PC-3 (cell line): ENCODE data around the gene TIE1. TPM values are rescaled to one million over a fixed set of nuclear protein-coding genes. Genes with fewer than 3 reads are reported as not detected.
A peak's percentile ranks its signal among the peaks of the same experiment; 100 is the strongest.

Experiments
- ATAC-seq: fragments of 200-7000 bp; cut with Tn5 transposase; 2 replicates; pipeline ENCODE4 v1.9.1; 2020; ENCODE audit warnings: mild to moderate bottlenecking, moderate library complexity
- BruUV-seq: library from RNA; stranded (reverse); fragments of 400-500 nt; replicated peaks from 2 replicates; lab custom pipeline; 2021; lab: Mats Ljungman, UMichigan
- CTCF ChIA-PET: fragments of 300-600 bp; sonication (Branson Sonifier 250); formaldehyde crosslinking; loops from one replicate; lab custom pipeline; 2022; ENCODE audit warnings: antibody characterized with exemption; lab: Charles Lee
- POLR2A ChIA-PET: fragments of 300-600 bp; sonication (Branson Sonifier 250); formaldehyde crosslinking; loops from one replicate; lab custom pipeline; 2022; ENCODE audit warnings: antibody characterized with exemption; ENCODE audit not compliant: unreplicated experiment; lab: Charles Lee
- DNase-seq: peaks from one replicate; pipeline ENCODE4 v3.0.0-alpha.2; 2015
- H2AFZ ChIP-seq: fragments of 300-600 bp; sonication (generic); 2 replicates; pipeline ENCODE4 v1.6.0; 2016; ENCODE audit warnings: antibody characterized with exemption, low read length
- H3F3A ChIP-seq: fragments of 300-600 bp; sonication (generic); one replicate; pipeline ENCODE4 v1.6.0; 2017; ENCODE audit warnings: antibody characterized with exemption, low read length, control low read depth, mild to moderate bottlenecking; ENCODE audit not compliant: unreplicated experiment
- H3K27ac ChIP-seq: fragments of 300-600 bp; sonication (generic); 2 replicates; pipeline ENCODE4 v1.5.1; 2016; ENCODE audit warnings: mild to moderate bottlenecking, low read length
- H3K27me3 ChIP-seq: fragments of 300-600 bp; sonication (generic); 2 replicates; pipeline ENCODE4 v1.6.1; 2016; ENCODE audit warnings: low read length, mixed read lengths
- H3K36me3 ChIP-seq: fragments of 300-600 bp; sonication (generic); 2 replicates; pipeline ENCODE4 v1.6.1; 2016; ENCODE audit warnings: low read depth, mixed run types, low read length, mixed read lengths
- H3K4me1 ChIP-seq: fragments of 300-600 bp; sonication (generic); 2 replicates; pipeline ENCODE4 v1.5.1; 2016; ENCODE audit warnings: low read length; ENCODE audit not compliant: insufficient read depth
- H3K4me2 ChIP-seq: fragments of 300-600 bp; sonication (generic); 2 replicates; pipeline ENCODE4 v1.6.0; 2016; ENCODE audit warnings: low read length
- H3K4me3 ChIP-seq: fragments of 300-600 bp; sonication (generic); 2 replicates; pipeline ENCODE4 v1.5.1; 2016; ENCODE audit warnings: mild to moderate bottlenecking, low read length, mixed read lengths
- H3K79me2 ChIP-seq: fragments of 300-600 bp; sonication (generic); 2 replicates; pipeline ENCODE4 v1.6.1; 2017; ENCODE audit warnings: low read length, mixed read lengths
- H3K9ac ChIP-seq: fragments of 300-600 bp; sonication (generic); 2 replicates; pipeline ENCODE4 v1.6.0; 2016; ENCODE audit warnings: mild to moderate bottlenecking, low read length
- H3K9me2 ChIP-seq: fragments of 300-600 bp; sonication (generic); replicated peaks from 2 replicates; pipeline ENCODE4 v1.6.1; 2016; ENCODE audit warnings: mixed run types, low read length, mixed read lengths
- H3K9me3 ChIP-seq: fragments of 300-600 bp; sonication (generic); 2 replicates; pipeline ENCODE4 v1.6.1; 2016; ENCODE audit warnings: low read length, mixed read lengths
- H4K20me1 ChIP-seq: fragments of 300-600 bp; sonication (generic); 2 replicates; pipeline ENCODE4 v1.6.1; 2016; ENCODE audit warnings: low read length, mixed read lengths
- CTCF ChIP-seq: fragments of 300-600 bp; sonication (generic); conservative IDR thresholded peaks from 2 replicates; pipeline ENCODE4 v1.5.1; 2017; ENCODE audit warnings: antibody characterized with exemption, low read depth, mild to moderate bottlenecking, low read length
- EZH2 ChIP-seq: fragments of 300-600 bp; sonication (generic); IDR thresholded peaks from one replicate; pipeline ENCODE4 v1.6.1; 2017; ENCODE audit warnings: antibody characterized with exemption, mild to moderate bottlenecking, low read length; ENCODE audit not compliant: unreplicated experiment
- EZH2phosphoT487 ChIP-seq: fragments of 300-600 bp; sonication (generic); IDR thresholded peaks from 2 replicates; pipeline ENCODE4 v1.6.1; 2018; ENCODE audit warnings: mild to moderate bottlenecking, antibody characterized with exemption, low read length, borderline replicate concordance
- intact Hi-C: fragments of 100-400 bp; cut with micrococcal nuclease; formaldehyde crosslinking; loops from 2 replicates; pipeline ENCODE4 v1.9.0; 2023
- total RNA-seq: library from RNA; depleted of rRNA; stranded (reverse); fragments of >200 nt; gene quantifications from 2 replicates; pipeline ENCODE4 v1.2.3, GENCODE V29; 2014

Gene TIE1
- total RNA-seq, 1 experiment from 2014 or later = 1.5 TPM

DNA sequence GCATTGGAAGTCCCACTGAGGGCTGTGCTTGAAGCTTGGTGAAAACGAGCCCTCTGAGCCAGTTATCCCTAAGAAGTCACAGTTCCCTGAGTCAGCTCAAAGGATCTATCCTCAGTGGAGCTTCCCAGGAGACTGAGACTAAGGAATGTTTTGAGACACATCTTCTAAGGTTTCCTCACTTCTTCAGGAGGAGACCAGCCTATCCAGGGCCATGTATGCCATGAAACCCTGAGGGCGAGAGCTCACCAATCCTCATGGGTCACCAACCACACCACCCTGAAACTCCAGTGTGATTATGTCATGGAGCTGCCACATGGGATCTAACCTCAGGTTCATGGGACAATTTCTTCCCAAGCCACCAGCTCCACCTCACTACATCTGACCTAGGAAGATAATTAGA is 7.6 kb upstream of the TIE1 start:
- TF ChIP-seq EZH2phosphoT487 (no peak), EZH2 (no peak), CTCF (no peak)
- BruUV-seq = no TSS peak
- H3K9me2 ChIP-seq = no peaks in the 10 kb centered on the region
- H2AFZ ChIP-seq = no peak overlapping the region
- H3K4me2 ChIP-seq = no peak overlapping the region
- H3K4me3 ChIP-seq = no peak overlapping the region
- ChIA-PET CTCF (no interaction called here), POLR2A (no interaction called here)
- no peaks in the 10 kb centered on the region for H4K20me1 ChIP-seq
- peaks cover 19% of the 10 kb centered on the region for H3K4me1 ChIP-seq
- H3K79me2 ChIP-seq = no peaks in the 10 kb centered on the region
- no peak for DNase-seq
- no peak overlapping the region for H3K27ac ChIP-seq
- no peaks in the 10 kb centered on the region for H3K9me3 ChIP-seq
- no peak for ATAC-seq
- no peaks in the 10 kb centered on the region for H3F3A ChIP-seq
- intact Hi-C loops = no loop called here
- H3K27me3 ChIP-seq = no peaks in the 10 kb centered on the region
- no peak overlapping the region for H3K9ac ChIP-seq
- no peaks in the 10 kb centered on the region for H3K36me3 ChIP-seq

- H3K9me3 ChIP-seq = no peaks in the 10 kb centered on the region
- H3K79me2 ChIP-seq = no peaks in the 10 kb centered on the region
- ATAC-seq (peak; percentile 95), DNase-seq (peak; percentile 58)
- no peaks in the 10 kb centered on the region for H4K20me1 ChIP-seq
- H3K4me1 ChIP-seq = peaks cover 19% of the 10 kb centered on the region
- H3K27ac ChIP-seq = no peak overlapping the region
- BruUV-seq = no TSS peak
- intact Hi-C loops = no loop called here
- H3K9ac ChIP-seq = no peak overlapping the region
- H3K4me3 ChIP-seq = no peak overlapping the region
- H3K27me3 ChIP-seq = no peaks in the 10 kb centered on the region
- no peaks in the 10 kb centered on the region for H3K36me3 ChIP-seq
- ChIA-PET POLR2A (no interaction called here), CTCF (no interaction called here)
- H2AFZ ChIP-seq = no peak overlapping the region
- no peaks in the 10 kb centered on the region for H3K9me2 ChIP-seq
- H3K4me2 ChIP-seq = 0 out of 2 replicates have a peak overlapping the region, but pooled peaks have one; percentile 11
- H3F3A ChIP-seq = no peaks in the 10 kb centered on the region
- TF ChIP-seq CTCF (no peak), EZH2 (no peak), EZH2phosphoT487 (no peak)
Observed at GRCh38 chr1:43293896-43294760, 6.7 kb upstream of the TIE1 start.

- H3K9ac ChIP-seq = no peak overlapping the region
- H3K4me1 ChIP-seq = peaks cover 19% of the 10 kb centered on the region
- H3K36me3 ChIP-seq = no peaks in the 10 kb centered on the region
- H3F3A ChIP-seq = no peaks in the 10 kb centered on the region
- no peaks in the 10 kb centered on the region for H3K9me3 ChIP-seq
- ATAC-seq = no peak
- ChIA-PET CTCF (no interaction called here), POLR2A (no interaction called here)
- no peaks in the 10 kb centered on the region for H4K20me1 ChIP-seq
- BruUV-seq = no TSS peak
- no peaks in the 10 kb centered on the region for H3K27me3 ChIP-seq
- intact Hi-C loops = no loop called here
- 0 out of 2 replicates have a peak overlapping the region, but pooled peaks have one; percentile 11 for H3K4me2 ChIP-seq
- H3K4me3 ChIP-seq = no peak overlapping the region
- no peak overlapping the region for H2AFZ ChIP-seq
- DNase-seq = no peak
- H3K27ac ChIP-seq = no peak overlapping the region
- TF ChIP-seq CTCF (no peak), EZH2 (no peak), EZH2phosphoT487 (no peak)
- H3K9me2 ChIP-seq = no peaks in the 10 kb centered on the region
- H3K79me2 ChIP-seq = no peaks in the 10 kb centered on the region
Observed at GRCh38 chr1:43294761-43295160, 6.0 kb upstream of the TIE1 start.
